ENCODE measurements around the gene IPO4.

Gene IPO4

GRCh38 chr14:24130717-24131548 is 57.7 kb downstream of the IPO4 start:
- no peak overlapping the region for H3K4me3 ChIP-seq (ENCODE audit: low read depth, low read length)
- no peak for TF ChIP-seq CTCF (IDR thresholded peaks at IDR 0.05; ENCODE audit: low read depth, low read length)

GRCh38 chr14:24130380-24130716 is 58.3 kb downstream of the IPO4 start, which contains the start of gene FITM1:
Gene FITM1 (plus strand): TSS chr14:24130659. CDS start chr14:24131564, 905 bp downstream.
- H3K4me3 ChIP-seq (ENCODE audit: low read depth, low read length) = no peak within 1 kb of the TSS
- no peak for TF ChIP-seq CTCF (IDR thresholded peaks at IDR 0.05; ENCODE audit: low read depth, low read length)
